DMS79 treated with DMSO at 0.1 percent for 48 hours (cell line): ENCODE measurements around the gene LGALS3.

Experiments
- DNase-seq: peaks from one replicate; lab custom pipeline; 2025; lab: John Stamatoyannopoulos, UW

The LGALS3 gene

GRCh38 chr14:55115460-55115859, 13.6 kb upstream of the LGALS3 start:
- no peak for DNase-seq

- DNase-seq: no peak
These were observed 13.2 kb upstream of the LGALS3 start for GRCh38 chr14:55115861-55116245.

GRCh38 chr14:55116246-55117030, 12.6 kb upstream of the LGALS3 start:
- DNase-seq: no peak

- no peak for DNase-seq
These were observed 11.1 kb upstream of the LGALS3 start for GRCh38 chr14:55117803-55118441.

- DNase-seq: no peak
These were observed 10.3 kb upstream of the LGALS3 start for GRCh38 chr14:55118761-55119160.

DNA sequence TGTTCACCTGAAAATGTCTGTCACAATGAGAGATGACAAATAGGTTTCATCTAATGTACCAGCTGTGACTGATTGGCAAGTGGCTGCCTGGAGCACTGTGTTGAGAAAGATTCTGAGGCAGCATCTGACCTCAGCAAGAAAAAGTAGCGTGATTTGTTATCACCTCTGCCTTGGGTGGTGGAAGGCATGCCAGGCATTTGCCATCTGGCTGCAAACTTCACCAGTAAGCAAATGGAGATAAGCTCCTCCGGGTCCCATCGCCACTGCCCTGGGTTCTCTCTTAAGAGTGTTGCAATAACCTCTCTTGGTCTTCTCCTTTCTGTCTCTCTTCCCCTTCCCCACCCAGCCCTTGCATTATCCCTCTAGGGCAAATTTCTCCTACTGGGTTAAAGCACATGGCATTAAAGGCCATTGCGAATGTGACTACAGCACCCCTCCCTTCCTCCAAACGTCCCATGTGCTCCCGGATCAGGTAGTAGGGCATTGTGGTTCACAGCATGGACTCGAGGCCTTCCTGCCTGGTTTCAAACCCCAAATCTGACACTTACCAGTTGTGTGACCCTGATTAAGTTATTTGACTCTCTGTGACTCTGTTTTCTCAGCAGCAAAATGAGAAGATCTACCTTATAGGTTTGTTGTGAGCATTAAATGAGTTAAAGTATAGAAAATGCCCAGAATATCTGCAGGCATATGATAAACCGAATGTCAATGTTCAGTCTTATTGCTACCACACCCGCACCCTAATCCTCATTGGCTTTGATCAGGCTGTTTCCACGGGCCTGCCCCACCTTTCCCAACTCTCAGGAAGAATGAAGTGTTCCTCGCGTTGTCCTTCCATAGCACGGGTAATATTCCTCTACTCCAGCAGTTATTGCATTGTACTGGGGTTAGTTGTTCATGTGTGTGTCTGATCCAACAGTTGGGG, 8.2 kb upstream of the LGALS3 start:
- DNase-seq: no peak

- DNase-seq: no peak
These were observed 7.2 kb upstream of the LGALS3 start for GRCh38 chr14:55121628-55122439.

GRCh38 chr14:55122440-55122986, 6.5 kb upstream of the LGALS3 start:
- peak; percentile 29 for DNase-seq

DNA sequence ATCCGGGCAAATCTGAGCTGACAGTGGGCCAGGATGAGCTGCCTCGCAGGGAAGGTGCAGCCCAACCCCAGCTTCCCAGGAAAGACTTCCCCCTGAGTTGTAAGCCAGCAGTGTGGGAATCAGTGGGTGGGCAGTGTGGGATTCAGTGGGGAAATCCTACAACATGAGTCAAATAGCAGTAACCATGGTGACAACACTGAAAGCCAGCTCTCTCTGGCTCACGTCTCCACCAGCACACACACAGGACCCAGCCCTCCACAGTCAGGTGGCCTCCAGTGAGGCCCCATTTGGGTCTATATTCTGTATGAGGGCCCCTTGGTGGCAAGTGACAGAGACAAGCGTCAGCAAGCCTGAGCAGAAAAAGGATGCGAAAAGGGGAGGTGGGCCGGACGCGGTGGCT, 6.0 kb upstream of the LGALS3 start:
- DNase-seq: no peak

DNA sequence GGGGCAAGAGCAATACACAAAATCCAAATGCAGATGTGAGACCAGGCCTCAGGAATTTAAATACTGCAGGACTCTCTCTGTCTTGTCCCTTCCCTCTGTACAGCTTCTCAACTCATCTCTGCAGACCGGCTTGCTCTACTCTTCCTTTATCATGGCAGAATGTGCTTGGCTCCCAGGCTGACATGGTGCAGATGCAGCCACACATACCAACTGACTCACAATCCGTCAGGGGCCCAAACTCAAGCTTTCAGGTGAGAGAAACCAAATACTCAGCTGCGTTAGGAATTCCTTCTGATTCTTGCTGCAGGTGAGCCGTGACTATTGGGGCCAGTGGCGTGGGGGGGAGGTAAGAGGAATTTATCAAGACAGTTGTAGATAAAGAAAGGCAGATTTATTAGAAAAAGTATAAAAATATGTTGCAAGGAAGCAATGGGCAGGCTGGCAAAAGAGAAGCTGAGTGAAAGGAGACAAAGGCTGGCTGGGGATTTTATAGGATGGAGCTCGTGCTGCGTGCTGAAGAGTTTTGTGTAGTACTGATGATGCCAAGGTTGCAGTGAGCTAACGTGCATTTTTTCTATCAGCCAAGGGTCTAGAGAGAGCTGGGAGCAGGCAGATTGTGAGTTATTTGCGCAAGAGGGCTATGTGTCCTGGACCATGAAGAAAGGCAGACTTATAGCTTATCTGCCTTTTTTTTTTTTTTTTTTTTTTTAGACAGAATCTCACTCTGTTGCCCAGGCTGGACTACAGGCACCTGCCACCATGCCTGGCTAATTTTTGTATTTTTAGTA, 5.0 kb upstream of the LGALS3 start:
- DNase-seq: no peak

DNA sequence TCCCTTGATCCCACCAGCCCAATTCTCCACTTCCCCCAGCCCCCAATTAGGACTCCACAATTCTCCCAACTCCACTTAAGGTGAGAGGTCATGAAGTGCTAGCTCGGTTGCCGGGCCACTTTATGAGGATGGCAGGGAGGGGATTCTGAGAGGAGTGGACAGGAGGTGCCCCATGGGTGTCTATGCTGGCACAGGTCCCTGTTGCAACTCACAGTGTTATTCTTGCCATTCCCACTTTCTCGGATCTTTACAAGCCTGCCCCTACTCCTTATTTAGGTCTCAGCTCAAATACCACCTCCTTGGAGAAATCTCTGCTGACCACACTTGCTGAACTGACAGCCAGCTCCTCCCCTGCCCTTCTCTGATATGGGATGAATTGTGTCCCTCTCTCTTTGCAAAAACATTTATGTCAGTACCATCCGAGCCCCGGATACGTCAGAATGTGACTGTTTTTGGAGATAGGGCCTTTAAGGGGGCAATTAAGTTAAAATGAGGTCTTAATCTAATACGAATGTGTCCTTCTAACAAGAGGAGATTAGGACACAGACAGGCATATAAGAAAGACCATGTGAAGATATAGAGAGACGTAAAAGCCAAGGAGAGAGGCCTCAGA, 4.2 kb upstream of the LGALS3 start:
- DNase-seq: no peak

DNA sequence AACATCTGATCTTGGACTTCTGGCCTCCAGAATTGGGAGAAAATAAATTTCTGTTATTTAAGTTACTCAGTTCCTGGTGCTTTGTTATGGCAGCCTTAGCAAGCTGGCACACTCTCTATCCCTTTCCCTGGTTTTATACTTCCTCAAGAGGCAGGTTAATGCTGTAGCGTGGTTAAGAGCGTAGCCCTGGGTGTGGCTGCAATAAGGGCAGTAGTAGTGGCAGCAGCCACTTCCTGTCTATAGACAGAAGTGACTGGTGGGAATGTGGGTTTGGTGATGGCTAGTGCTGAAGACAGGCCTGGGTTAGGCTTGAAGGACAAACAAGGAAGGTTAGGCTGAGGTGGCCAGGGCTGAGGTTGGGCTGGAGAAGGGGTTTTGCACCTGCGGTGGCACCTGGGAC, 3.6 kb upstream of the LGALS3 start:
- DNase-seq: no peak

DNA sequence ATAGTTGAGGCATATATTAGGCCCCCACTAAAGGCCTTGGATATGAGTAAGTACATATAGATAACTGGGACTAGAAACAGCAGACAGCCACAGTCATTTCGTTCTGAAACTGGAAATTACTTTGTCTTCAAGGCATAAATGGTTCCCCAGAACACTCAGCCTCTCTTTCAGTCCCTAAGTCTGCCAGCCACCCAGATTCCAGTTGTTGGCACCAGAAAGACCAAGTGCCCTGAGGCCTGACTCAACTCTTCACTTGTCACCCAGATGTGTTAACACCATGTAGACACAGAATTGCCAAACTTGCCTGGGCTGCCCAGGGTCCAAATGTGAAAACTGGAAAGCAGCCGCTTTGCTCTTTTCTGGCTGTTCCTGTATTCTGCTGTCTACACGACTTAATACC, 3.0 kb upstream of the LGALS3 start:
- no peak for DNase-seq

GRCh38 chr14:55126932-55127459, 2.1 kb upstream of the LGALS3 start:
- DNase-seq: no peak

DNA sequence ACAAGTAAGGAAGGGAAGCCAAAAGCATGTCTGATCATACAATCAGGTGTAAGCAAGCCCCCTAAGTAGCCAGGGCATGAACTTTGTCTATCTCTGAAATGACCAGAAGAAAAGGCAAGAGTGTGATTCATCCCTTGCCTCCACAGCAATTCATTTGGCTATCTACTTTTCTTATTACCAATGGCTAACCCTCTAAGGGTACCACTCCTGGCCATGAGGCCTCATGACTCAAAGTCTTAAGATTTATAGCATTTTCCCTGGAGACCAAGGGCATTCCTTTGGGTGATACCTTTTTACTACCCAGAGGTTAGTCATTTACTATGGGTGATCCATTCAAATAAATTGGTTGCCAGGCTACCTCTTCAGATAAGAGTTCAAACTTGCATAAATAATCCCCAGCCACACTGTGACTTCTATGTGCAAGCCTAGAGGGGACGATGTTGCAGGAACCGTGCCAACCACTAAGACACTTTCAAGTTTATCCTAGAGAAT, 1.5 kb upstream of the LGALS3 start:
- no peak for DNase-seq

DNA sequence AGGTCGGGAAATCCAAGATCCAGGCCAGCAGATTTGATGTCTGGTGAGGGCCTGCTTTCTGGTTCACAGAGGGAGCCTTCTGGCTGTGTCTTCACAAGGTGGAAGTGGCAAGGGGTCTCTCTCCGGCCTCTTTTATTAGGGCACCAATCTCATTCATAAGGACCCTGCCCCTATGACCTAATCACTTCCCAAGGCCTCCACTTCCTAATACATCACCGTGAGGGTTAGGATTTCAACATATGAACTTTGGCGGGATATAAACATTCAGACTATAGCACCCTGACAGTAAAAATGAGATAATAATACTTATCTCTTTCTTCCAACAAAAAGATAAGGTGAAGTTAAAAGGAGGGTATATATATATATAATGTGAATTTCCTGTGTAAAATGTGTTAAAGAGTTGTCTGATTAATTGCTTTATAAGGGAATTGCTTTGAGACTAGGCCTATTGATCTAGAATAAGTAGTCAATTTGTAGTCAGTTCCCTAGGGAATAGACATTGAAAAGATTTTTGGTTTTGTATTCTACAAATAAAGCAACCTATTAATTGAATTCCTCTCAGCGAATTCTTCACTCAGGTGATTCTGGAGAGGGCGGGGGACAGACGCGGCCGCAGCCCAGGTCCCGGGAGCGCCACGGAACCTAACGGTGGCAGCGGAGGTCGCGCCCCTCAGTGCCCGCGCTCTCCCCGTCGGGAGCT, 516 bp upstream of the LGALS3 start:
- DNase-seq: no peak

GRCh38 chr14:55129428-55130195, 560 bp downstream of the LGALS3 start:
- no peak for DNase-seq

DNA sequence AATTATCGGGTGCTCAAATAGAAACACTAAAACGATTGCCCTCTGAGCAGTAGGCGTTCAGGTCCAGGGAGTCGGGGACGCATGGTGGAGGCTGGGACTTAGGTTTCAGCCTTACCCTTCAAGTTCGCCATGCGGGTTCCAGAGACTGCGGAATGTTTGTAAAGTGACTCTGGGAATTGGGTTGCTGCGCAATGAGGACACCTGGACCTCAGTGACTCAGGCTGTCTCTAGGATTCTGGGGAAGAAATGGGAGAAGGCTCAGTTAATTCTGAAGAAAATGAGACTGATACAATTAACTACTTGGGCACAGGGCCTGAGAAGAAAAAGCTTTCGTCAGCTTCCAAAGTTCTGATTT, 1.1 kb downstream of the LGALS3 start:
- DNase-seq: no peak
